Measurements from ENCODE around the gene IP6K2. TPM values are rescaled to one million over a fixed set of nuclear protein-coding genes. Genes with fewer than 3 reads are reported as not detected.

IP6K2 gene
- 47.0 and 56.5 TPM in 2 replicates for polyA plus RNA-seq

GRCh38 chr3:48716982-48717746 is at the start of gene IP6K2:
Gene IP6K2, minus strand, starts transcription at chr3:48717221. Its CDS starts 21,930 bp downstream, at chr3:48695291.

GRCh38 chr3:48685603-48686511 is 31.2 kb downstream of the IP6K2 start, which contains the start of gene NCKIPSD:
Gene NCKIPSD, minus strand, starts transcription at chr3:48685915. Its CDS starts 108 bp downstream, at chr3:48685807.

GRCh38 chr3:48662753-48663488 is 54.1 kb downstream of the IP6K2 start, which contains the start of gene CELSR3:
Gene CELSR3, minus strand, starts transcription at chr3:48662886. Its CDS starts 252 bp downstream, at chr3:48662634.

Other genes with a start within 250 kb of the IP6K2 start
- gene SHISA5, start 213.0 kb downstream of the IP6K2 start, polyA plus RNA-seq: 28.2 and 29.0 TPM in 2 replicates
- 0.43 and 2.6 TPM in 2 replicates for gene PFKFB4, start 160.4 kb downstream of the IP6K2 start, polyA plus RNA-seq
- not detected in 2 replicates for gene UCN2, start 153.4 kb downstream of the IP6K2 start, polyA plus RNA-seq
- gene COL7A1, start 121.9 kb downstream of the IP6K2 start, polyA plus RNA-seq: 2.1 and 3.4 TPM in 2 replicates
- gene UQCRC1, start 107.6 kb downstream of the IP6K2 start, polyA plus RNA-seq: 184 and 241 TPM in 2 replicates
- not detected in 2 replicates for gene TMEM89, start 95.5 kb downstream of the IP6K2 start, polyA plus RNA-seq
- gene SLC26A6, start 81.8 kb downstream of the IP6K2 start, polyA plus RNA-seq: not detected in 2 replicates
- gene CELSR3, start 54.3 kb downstream of the IP6K2 start, polyA plus RNA-seq: 0.59 and 1.1 TPM in 2 replicates
- gene NCKIPSD, start 31.3 kb downstream of the IP6K2 start, polyA plus RNA-seq: 8.5 and 10.9 TPM in 2 replicates
- 0.83 and 3.3 TPM in 2 replicates for gene PRKAR2A, start 130.7 kb upstream of the IP6K2 start, polyA plus RNA-seq
- 3.5 and 6.6 TPM in 2 replicates for gene SLC25A20, start 181.7 kb upstream of the IP6K2 start, polyA plus RNA-seq
- 9.2 and 11.0 TPM in 2 replicates for gene ARIH2, start 201.6 kb upstream of the IP6K2 start, polyA plus RNA-seq